ENCODE results near the gene GHRHR. TPM values are rescaled to one million over a fixed set of nuclear protein-coding genes. Genes with fewer than 3 reads are reported as not detected.
A peak's percentile ranks its signal among the peaks of the same experiment; 100 is the strongest.

Gene GHRHR
- total RNA-seq, 4 donors from 2014 or later: not detected

DNA sequence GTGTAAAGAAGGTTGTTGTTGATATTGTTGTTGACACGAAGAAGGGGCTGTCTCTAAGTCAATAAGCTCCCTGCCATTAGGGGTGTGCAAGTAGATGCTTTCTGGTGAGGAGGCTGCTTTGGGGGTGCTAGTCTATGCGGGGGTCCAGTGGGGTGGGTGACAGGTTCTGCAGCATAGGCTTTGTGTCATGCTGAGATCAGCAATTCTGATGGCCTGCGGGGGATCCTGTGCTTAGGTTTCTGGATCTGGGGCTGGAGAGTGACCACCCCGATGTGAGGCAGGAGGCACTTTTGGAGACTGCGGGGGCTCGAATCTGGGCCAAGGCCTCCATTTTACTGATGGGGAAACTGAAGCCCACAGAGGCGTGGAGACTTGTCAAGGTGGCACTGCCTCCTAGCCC is 47.0 kb upstream of the GHRHR start:
- DNase-seq (ENCODE audit: extremely low spot score): no peak
- H3K4me3 ChIP-seq: peak overlapping the region; percentile 56 to 65 (median 61)
- no peaks in the 10 kb centered on the region for H3K27me3 ChIP-seq
- H3K36me3 ChIP-seq: peaks cover 0 to 4% (median 1%) of the 10 kb centered on the region in 4 donors
- no peaks in the 10 kb centered on the region for H3K9me3 ChIP-seq
- H3K4me1 ChIP-seq: peaks cover 89 to 100% (median 99%) of the 10 kb centered on the region in 4 donors
- no peak for TF ChIP-seq EP300 (IDR thresholded peaks at IDR 0.05)
- TF ChIP-seq POLR2AphosphoS5 (IDR thresholded peaks at IDR 0.05): no peak
- no peak for TF ChIP-seq POLR2A (IDR thresholded peaks at IDR 0.05; ENCODE audit: low read depth)
- 81% methylated on average over 4 of the region's 7 CpGs for WGBS
- H3K27ac ChIP-seq (replicated peaks in 1 of 4): peak overlapping the region; percentile 84 to 90 (median 88)
- intact Hi-C loops (cut with DNase I): no loop called here

DNA sequence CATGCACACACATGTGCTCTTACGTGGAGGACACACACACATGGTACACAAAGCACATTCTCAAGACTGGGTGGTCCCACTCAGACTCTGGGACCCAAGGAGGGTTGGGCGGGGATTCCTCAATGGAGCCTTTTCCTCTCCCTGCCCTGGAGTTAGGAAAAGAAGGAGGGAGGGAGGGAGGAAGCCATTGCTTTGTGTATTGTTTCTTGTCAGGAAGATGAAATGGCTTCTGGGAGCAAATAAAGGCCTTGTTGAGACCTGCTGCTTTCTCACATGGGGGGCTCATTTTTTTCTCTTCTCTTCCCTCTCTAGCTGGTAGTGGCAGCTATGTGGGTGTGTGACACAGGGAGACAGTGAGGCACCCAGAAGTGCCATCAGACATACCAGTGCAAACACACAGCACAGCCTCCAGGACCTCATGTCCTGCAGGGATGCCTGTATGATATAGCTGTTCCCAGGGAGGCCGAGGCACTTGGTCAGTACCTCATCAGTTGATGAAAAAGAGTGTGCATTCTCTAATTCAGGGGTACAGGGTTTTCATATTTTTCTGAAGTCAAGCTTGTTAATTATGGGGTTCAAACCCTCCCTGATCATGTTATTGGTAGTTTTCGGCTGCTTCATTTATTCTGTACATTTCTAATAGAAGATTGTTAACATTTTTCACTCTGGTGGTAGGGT is 46.4 kb upstream of the GHRHR start:
- intact Hi-C loops (cut with DNase I): no loop called here
- Histone ChIP-seq H3K9me3 (no peaks in the 10 kb centered on the region), H3K36me3 (peaks cover 2 to 10% (median 5%) of the 10 kb centered on the region in 4 donors), H3K4me3 (peak overlapping the region; percentile 56 to 65 (median 61)), H3K27ac (replicated peaks in 1 of 4) (peak overlapping the region; percentile 84 to 90 (median 88)), H3K4me1 (peaks cover 93 to 100% (median 99%) of the 10 kb centered on the region in 4 donors), H3K27me3 (no peaks in the 10 kb centered on the region)
- no peak for DNase-seq (ENCODE audit: extremely low spot score)
- no peak for TF ChIP-seq EP300 (IDR thresholded peaks at IDR 0.05)
- peak in 1 of 2 donors; percentile 12 for TF ChIP-seq POLR2AphosphoS5 (IDR thresholded peaks at IDR 0.05)
- WGBS: 67% methylated on average over 3 of the region's 4 CpGs

DNA sequence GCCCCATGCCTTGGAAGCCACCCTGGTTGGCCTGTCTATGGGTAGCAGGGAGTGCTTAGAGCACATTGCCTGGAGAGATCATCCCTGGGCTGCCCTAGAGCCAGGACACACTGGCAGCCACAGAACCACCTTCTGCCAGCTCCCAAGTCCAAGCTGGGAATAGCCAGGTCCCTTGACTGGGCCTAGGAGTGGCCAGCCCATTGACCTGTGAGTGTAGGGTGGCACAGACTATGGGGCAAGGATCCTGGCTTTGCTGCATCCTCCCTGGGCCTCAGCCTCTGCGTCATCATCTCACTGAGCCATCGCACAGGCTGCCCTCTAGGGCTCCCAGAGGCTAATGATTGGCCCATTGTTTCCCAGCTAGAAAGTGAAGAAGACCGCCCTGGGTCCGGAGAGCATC is 45.1 kb upstream of the GHRHR start:
- Histone ChIP-seq H3K27me3 (no peaks in the 10 kb centered on the region), H3K36me3 (peaks cover 15 to 23% (median 18%) of the 10 kb centered on the region in 4 donors), H3K4me3 (peak overlapping the region in 1 of 4 donors; percentile 4), H3K4me1 (peaks cover 86 to 90% (median 89%) of the 10 kb centered on the region in 4 donors), H3K9me3 (no peaks in the 10 kb centered on the region), H3K27ac (replicated peaks in 1 of 4) (peak overlapping the region; percentile 84 to 90 (median 88))
- TF ChIP-seq, protein P1, sequence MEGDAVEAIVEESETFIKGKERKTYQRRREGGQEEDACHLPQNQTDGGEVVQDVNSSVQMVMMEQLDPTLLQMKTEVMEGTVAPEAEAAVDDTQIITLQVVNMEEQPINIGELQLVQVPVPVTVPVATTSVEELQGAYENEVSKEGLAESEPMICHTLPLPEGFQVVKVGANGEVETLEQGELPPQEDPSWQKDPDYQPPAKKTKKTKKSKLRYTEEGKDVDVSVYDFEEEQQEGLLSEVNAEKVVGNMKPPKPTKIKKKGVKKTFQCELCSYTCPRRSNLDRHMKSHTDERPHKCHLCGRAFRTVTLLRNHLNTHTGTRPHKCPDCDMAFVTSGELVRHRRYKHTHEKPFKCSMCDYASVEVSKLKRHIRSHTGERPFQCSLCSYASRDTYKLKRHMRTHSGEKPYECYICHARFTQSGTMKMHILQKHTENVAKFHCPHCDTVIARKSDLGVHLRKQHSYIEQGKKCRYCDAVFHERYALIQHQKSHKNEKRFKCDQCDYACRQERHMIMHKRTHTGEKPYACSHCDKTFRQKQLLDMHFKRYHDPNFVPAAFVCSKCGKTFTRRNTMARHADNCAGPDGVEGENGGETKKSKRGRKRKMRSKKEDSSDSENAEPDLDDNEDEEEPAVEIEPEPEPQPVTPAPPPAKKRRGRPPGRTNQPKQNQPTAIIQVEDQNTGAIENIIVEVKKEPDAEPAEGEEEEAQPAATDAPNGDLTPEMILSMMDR (IDR thresholded peaks at IDR 0.05): no peak
- TF ChIP-seq POLR2AphosphoS5 (IDR thresholded peaks at IDR 0.05): peak in 1 of 2 donors; percentile 54
- intact Hi-C loops (cut with DNase I): no loop called here
- WGBS: no CpG with 5 or more reads among the region's 4 CpGs
- no peak for DNase-seq (ENCODE audit: extremely low spot score)

DNA sequence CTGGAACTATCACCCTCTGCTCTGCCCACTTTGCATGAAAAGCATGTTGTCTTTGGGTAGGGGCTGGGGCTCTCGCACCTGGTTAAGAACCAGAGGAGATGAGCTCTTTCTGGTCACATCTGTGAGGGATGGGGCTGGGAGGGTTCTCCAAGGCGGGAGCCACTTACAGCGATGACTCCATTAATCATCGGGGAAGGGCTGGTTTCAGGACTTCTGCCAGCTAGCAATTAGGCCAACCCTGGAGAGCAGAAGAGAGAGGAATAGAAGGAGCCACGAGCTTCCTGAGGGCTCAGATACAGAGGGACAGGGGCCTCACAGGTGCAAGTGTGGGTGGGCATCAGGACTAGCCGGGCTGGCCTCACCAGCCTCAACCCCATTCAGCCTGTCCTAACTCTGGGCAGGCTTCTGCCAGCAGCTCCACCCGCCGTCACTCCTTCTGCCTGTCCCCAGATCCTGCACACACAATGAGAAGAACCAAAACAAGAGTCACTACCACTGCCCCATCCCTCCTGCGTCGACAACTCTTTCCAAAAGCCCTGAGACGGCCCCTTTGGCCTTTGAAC is 43.7 kb upstream of the GHRHR start:
- Histone ChIP-seq H3K4me3 (no peak overlapping the region), H3K4me1 (peaks cover 72 to 76% (median 75%) of the 10 kb centered on the region in 4 donors), H3K9me3 (no peaks in the 10 kb centered on the region), H3K36me3 (peaks cover 29 to 38% (median 33%) of the 10 kb centered on the region in 4 donors), H3K27ac (replicated peaks in 1 of 4) (peak overlapping the region; percentile 84 to 90 (median 88)), H3K27me3 (no peaks in the 10 kb centered on the region)
- no peak for TF ChIP-seq EP300 (IDR thresholded peaks at IDR 0.05)
- TF ChIP-seq, protein P1 (IDR thresholded peaks at IDR 0.05): no peak
- no peak for TF ChIP-seq POLR2A (IDR thresholded peaks at IDR 0.05; ENCODE audit: low read depth)
- TF ChIP-seq POLR2AphosphoS5 (IDR thresholded peaks at IDR 0.05): peak in 1 of 2 donors; percentile 7
- 48% methylated on average over 9 of the region's 11 CpGs for WGBS
- no peak for DNase-seq (ENCODE audit: extremely low spot score)
- intact Hi-C loops (cut with DNase I): no loop called here

DNA sequence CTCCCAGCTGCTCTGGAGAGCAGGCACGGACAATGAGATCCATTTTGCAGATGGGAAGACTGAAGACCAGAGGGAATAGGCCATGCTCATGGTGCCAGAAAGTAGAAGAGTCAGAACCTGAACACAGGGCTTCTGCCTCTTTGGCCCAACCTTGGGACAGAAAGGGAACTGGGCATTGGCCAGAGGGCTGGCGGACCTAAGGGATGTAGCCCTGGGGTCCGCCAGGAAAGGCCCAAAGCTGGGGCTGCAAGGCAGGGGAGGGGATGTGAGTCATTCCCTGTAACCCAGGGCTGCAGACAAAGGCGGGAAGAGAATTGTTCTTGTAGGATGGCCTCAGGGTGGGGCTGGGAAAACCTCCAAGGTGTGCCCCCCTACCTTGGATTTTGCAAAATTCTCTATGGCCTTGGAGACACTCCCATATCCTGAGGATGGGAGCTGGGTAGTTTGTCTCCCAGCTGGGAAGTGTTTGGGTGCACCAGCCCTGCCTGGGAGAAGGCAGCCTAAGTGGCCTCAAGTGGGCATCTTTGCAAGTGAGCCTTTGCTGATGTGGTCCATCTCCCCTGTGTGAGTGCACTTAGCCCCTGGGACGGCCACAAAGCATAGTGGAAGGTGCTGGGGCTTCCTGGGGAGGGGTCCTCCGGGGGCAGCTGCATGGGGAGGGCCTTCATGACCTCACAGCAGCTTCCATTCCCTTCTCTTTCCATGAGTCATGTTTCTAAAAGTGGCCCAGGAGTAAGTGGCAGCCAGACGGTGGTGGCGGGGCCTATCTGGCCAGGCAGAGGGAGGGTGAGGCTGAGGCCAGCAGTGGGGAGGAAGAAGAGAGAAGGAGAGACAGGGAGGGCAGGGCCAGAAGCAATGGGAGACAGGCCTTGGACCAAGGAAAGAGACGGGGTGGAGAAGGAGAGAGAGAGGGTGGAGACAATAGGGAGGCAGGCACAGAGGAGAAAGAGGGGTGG is 42.9 kb upstream of the GHRHR start:
- Histone ChIP-seq H3K4me3 (no peak overlapping the region), H3K4me1 (peaks cover 64 to 68% (median 67%) of the 10 kb centered on the region in 4 donors), H3K36me3 (peaks cover 36 to 45% (median 40%) of the 10 kb centered on the region in 4 donors), H3K9me3 (no peaks in the 10 kb centered on the region), H3K27ac (replicated peaks in 1 of 4) (peak overlapping the region; percentile 84 to 90 (median 88)), H3K27me3 (no peaks in the 10 kb centered on the region)
- WGBS: 39% methylated on average over 8 of the region's 9 CpGs
- DNase-seq (ENCODE audit: extremely low spot score): no peak
- intact Hi-C loops (cut with DNase I): no loop called here
- TF ChIP-seq POLR2AphosphoS5 (IDR thresholded peaks at IDR 0.05): peak; percentile 31 to 43
- TF ChIP-seq, protein P1 (IDR thresholded peaks at IDR 0.05): no peak
- no peak for TF ChIP-seq POLR2A (IDR thresholded peaks at IDR 0.05; ENCODE audit: low read depth)

All from esophagus muscularis mucosa (tissue), 4 donors.